ENCODE data around the gene RFNG.

RFNG gene, protein sequence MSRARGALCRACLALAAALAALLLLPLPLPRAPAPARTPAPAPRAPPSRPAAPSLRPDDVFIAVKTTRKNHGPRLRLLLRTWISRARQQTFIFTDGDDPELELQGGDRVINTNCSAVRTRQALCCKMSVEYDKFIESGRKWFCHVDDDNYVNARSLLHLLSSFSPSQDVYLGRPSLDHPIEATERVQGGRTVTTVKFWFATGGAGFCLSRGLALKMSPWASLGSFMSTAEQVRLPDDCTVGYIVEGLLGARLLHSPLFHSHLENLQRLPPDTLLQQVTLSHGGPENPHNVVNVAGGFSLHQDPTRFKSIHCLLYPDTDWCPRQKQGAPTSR

DNA sequence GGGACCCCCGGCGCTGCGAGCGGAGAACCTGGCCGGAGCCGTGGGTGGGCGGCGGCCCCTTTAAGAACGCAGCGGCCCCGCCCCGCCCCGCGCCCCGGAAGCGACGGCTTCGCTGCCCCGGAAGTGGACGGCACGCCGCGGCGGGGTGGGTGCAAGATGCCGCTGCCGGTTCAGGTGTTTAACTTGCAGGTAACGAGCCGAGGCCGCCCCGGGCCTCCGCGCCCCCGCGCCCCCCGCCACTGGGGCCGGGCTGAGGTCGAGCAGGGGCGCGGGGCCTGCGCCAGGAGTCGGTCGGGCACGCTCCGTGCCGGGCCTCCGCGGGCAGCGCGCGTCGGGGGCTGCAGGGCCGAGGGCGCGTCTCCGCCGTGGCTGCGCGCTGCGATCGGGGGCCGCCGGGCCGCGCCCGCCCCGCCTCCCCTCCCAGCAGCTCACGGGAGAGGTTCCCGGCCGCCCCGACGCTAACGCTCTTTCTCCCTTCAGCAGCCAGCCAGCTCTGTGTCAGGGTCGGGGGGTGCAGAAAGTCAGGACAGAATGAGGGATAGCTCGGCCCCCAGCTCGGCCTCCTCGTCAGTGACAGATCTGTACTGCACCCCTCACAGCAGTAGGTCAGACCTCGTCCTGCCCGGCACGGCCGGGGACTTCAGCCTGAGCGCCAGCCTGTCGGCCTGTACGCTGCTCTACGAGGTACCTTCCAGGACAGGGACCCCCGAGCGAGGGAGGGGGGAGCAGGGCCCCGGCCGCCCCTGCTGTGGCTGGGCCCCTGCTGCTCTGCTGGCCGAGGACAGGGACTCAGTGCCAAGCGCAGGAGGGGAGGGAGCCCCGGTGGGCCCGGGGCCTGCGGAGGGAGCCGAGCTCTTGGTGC, at the start of gene RFNG, which contains the start of gene GPS1:
Gene RFNG, minus strand, starts transcription at position 36 of the 862 bp plus-strand sequence. CDS start 45 bp downstream, outside the sequence.
Gene GPS1, plus strand, starts transcription at position 123 of the 862 bp plus-strand sequence. Its CDS starts 34 bp downstream, at position 157.
- DNase-seq (ENCODE audit: low spot score): peak; percentile 84

DNA sequence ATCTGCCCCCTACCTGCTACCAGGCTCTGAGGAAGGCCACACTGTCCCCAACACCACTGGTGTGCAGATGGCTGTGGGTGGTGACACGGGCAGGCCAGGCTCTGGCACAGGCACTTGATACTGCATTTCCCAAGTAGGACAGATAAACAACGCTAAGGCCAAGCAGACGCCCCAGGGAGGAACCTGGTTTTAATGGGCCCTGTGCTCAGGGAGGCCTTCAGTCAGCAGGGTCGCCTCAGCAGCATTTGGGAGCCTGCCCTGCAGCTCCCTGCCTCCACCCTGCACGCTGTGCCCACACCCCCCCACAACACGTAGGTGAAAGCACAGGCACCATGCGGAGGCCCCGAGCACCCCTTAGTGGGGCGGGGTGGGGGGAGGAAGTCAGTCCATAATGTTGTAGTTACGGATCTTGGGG, 49.7 kb upstream of the RFNG start:
- no peak for DNase-seq (ENCODE audit: low spot score)

DNA sequence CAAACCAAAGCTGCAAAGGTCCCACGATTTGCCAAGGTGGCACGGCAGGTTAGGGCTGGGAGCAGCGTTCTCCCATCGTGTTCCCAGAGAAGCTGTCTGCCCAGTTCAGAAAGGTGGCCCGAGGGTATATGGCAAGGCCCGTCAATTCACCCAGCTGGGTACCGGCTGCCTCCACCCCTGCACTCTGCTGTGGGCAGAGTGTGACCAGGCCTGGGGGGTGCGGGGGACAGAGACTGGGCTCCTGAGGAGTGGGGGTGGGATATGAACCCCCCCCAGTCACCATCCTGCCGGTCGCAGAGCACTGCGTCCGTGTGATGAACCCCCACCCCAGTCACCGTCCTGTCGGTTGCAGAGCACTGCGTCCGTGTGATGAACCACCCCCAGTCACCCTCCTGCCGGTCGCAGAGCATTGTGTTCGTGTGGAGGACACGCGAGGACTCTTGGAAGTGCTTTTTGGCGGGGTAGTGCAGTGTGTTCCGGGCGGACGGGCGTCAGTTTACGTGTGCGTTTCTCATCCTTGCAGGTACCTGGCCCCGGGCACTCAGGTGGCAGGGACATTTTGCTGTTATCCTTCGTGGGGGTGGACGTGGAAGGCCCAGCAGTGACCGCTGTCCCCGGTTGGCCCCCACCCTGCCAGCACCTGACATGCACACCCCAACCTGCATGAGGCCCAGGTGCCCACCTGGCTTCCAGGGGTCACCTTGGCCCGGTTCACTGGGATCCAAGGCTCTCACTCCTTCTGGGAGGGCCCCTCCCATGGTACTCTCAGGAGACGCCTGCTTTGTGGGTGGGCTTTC, 49.1 kb upstream of the RFNG start:
- DNase-seq (ENCODE audit: low spot score): no peak

DNA sequence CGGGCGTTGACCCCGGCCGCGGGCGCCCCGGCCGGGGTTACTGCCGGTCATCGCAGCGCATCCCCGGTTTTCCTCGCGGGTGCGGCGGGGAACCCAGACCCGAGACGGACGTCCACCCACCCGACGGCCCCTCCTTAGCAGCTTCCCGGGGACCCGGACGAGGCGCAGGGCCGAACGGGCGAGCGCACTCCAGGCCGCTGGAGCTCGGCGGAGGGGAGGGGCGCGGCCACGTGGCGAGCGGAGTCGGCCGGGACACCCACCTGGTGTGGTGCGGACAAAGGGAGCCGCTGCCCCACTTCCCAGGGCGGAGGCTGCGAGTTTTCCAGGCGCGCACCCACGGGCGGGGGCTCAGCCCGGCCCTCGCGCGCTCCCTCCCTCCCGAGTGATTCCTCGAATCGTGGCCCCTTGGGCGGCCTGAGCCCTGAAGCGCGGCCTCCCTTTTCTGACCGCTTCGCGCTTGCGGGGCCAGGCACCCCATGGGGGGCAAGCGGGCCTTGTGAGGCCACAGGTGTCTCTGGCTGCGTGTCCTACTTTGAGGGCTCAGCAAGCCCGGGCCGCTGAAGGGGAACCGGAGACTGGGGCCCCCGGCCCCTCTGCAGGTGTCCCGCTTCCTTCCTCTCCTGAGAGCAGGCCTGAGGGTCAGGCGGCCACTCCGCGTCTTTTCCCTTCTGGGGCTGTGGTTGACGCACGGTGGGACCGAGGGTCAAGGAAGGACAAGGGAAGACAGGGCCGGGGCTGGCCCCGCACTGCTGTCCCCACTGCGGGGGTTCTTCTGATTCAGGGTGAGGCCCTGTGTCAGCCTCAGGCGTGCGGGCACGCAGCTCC, 47.5 kb upstream of the RFNG start:
- no peak for DNase-seq (ENCODE audit: low spot score)

DNA sequence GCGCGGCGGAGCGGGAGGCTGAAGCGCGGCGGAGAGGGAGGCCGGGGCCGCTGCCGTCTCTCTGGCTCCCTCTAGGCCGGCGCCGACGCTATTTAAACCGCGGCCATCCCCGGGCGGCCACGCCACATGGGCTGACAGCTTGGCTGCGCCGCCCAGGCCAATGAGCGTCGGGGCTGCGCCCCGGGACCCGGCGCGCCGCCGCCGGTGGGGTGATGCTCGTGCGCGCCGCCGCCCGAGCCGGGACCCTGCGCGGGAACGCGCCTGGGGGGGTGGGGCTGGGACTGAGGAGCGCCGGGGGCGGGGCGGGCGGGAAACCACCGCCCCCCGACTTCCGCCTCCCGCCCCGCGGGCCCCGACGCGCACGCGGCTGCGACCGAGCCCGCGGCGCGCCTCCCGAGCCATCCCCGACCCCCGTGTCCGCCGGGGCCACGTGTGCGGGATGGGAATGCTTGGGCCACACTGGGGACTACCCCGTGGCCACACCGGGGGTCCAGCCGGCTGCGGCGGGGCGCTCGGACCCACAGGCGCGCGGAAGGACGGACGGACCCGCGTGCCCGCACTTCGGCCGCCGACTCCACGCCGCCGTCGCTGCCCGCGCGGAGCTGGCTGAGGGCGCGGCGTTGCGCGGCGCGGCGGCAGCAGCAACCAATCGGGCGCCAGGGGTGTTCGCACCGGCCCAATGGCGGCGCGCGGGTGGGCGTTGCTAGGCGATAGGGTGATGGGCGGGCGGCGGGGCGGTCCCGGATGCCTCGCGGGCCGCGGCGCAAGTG, 46.7 kb upstream of the RFNG start, which contains the start of gene FASN:
Gene FASN, minus strand, starts transcription at position 68 of the 770 bp plus-strand sequence. CDS start 1,791 bp downstream, outside the sequence.
- peak; percentile 100 for DNase-seq (ENCODE audit: low spot score)

DNA sequence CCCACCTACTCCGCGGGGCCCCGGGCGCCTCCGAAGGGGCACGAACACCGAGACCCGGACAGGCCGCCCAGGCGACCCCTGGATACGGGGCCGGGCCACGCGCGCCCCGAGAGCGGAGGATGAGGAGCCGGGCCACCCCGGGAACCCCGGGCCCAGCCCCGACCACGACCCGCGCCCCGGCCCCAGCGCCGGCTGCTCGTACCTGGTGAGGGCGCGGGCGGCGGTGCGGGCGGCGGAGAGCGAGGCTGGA, 46.2 kb upstream of the RFNG start:
- no peak for DNase-seq (ENCODE audit: low spot score)

DNA sequence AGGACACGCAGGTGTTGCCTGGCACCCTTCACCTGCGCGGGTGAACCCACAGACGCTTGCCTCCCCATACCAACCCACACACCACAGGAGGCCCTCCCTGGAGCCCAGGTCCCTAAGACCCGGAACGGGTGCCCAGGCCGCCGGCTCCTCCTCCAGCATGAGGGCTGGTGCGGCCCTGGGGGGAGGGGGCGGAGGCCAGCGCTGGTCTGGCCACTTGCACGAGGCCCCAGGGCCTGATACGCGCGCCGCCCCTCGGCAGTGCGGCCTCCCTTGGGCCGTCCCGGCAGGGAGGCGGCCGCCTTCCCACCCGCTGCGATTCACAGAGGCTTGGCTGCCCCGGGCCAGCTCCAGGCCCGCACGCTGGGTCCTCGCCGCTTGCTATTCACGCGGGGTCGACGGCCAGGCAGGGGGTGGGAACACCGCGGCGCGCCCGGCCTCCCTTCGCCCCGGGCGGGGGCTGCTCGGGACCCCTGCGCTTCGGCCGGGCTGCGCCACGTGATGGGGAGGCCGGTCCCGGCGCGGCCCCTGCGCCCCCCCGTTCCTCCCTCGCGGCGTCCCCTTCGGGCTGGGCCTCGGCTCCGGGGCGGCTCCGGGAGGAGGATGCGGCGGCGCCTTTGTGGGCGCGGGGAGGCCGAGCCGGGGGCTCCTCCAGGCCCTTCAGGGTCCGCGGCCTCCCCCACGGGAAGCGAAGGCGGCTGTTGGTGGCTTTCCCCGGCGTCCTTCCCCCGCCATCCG, 45.7 kb upstream of the RFNG start:
- peak; percentile 65 for DNase-seq (ENCODE audit: low spot score)

DNA sequence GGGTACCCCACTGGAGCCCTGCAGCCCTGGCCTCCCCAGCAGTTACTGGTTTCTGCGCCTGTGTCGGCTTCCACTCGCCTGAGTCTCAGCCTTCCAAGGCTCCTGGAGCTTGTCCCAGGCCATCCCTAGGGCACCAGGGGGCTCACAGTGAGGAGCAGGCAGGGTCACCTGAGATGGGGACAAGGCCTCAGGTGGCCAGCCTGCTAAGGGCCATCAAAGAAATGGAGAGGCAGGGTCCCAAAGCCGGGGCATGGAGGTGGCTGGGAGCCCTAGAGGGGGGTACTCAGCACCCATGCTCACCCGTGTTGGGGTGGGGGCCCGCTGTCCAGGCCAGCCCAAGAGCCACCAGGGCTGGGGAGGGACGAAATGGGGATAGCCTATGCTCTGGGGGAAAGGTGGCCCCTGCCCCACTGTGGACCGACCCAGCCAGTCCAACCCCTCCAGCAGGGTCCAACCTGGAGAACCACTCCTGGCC, 45.1 kb upstream of the RFNG start:
- DNase-seq (ENCODE audit: low spot score): no peak

DNA sequence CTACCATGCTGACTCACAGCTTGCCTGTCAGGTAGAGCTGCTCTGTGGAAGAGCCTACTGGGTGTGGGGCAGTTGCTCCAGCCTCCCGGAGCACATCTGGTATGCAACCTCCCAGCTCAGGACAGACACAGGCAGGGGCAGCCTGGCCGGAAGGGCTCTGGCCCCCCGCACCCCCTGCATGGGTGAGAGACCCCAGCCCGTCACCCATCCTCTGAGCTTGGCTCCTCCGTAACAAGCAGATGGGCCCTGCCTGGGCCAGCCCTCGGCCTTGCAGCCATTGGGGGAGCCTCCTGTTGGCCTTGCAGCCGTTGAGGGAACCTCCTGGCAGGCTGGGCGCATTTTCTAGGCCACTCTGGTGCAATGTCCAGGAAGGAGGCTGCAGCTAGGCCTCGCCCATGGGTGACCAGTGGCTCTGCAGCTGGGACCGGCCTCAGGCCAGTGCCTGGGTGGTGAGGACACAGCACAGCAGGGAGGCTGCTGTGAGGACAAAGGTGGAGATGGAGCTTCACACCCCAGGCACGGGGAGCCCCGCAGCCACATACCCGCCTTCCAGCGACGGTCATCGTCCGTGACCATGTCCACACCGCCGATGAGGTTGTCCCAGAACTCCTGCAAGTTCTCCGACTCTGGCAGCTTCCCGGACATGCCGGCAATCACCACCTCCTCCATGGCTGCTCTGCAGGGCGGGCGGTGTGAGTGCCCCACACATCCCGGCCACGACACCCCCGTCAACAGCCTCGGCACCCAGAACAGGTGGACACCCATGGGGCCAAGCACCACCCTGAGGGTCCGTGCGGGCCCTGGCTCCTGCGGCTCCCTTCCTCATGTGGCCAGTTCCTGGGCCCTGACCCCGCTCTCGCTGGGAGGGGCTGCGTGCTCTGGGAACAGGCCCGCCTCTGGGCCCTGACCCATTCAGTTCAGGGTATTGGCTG, 44.4 kb upstream of the RFNG start:
- DNase-seq (ENCODE audit: low spot score): no peak

DNA sequence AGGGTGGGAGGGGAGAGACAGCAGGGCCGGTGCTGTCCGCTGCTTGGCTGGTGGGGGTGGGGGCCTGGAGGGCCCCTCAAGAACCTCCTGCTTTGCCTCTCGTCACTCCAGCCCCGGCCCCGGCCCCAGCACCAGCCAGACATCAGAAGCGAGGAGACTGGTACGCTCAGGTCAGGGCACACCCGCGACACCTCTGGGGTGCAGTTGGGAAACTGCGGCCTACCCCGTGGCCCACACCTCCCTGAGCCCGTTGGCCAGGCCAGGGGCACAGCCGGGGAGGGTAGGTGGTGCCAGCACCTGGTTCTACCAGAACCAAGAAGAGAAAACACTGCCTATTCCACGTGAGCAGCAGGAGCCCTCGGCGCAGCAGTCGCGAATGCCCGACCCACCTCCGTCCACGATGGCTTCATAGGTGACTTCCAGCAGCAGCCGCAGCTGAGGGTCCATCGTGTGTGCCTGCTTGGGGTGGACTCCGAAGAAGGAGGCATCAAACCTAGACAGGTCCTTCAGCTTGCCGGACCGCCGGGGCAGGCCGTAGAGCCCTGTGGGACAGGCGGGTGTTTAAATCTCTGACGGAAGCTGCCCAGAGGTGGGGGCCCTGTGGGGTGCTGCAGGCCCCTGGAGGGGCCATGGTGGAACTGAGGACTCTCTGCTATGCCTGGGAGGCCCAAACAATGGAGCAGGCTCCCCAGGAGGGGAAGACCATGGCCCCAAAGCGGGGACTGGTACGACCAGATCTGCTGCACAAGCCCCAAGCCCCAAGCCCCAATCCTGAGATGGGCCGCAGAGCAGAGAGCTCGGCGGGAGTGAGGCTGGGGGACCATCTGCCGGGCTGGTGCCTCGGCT, 43.5 kb upstream of the RFNG start:
- no peak for DNase-seq (ENCODE audit: low spot score)

DNA sequence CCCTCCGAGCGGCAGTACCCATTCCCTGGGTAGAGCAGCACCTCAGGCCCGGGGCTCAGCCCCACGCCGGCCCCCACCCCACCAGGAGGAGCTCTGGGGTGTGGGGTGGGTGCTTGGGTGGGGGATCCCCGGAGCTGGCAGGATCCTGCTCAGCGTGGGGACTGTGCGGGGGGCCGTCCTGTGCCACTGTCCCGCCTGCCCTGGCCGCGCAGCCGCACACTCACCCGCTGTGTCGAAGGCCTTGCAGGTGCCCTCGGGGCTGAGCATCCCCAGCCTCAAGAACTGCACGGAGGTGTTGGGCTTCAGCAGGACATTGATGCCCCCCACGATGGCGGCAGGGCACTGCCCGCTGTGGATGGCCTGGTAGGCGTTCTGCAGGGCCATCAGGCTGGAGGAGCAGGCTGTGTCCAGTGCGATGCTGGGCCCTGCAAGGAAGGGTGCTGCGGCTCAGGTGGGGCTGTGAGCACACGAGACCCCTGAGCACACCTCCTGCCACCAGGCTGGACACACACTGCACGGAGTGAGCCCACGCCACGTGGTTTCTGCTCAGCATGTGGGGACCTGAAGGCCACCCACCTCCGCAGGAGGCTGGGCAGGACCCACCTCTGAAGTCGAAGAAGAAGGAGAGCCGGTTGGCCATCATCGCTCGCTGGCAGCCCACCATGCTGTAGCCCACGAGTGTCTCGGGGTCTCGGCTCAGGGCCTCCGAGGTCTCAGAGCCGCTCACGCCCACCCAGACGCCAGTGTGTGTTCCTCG, 41.6 kb upstream of the RFNG start:
- no peak for DNase-seq (ENCODE audit: low spot score)

DNA sequence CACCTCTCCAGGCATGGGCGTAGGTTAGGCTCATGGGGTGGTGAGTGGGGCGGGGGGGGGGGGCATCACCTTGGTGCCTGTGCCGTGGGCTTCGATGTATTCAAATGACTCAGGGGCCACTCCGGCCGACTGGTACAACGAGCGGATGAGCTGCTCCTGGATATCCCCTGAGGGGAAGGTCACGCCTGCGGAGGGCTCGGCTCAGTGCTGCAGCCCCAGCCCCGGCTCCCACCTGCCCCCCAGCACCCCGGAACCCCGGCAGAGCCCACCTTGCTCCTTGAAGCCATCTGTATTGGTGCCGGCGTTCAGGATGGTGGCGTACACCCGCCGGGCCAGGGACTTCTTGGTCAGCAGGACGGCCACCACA, 41.0 kb upstream of the RFNG start:
- no peak for DNase-seq (ENCODE audit: low spot score)

DNA sequence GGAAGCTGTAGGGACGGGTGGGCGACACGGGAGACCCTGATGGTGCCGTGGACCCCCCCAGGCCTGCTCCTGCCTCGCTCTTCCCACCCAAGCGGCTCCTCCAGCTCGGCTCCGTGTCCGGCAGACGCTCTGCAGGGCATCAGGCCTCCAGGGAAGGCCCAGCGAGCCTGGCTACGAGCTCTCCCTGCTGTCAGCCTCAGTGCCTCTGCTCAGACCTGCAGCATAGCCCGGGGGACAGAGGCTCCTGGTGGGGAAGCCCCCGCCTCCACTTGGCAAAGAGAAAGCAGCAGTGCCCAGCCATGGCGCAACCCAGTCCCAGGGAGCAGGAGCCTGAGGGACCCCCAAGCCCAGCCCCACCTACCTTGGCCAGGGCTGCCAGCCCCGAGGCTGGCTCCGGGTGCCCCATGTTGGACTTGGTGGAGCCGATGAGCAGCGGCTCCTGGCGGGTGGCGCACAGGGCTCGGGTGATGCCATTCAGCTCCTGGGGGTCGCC, 40.5 kb upstream of the RFNG start:
- DNase-seq (ENCODE audit: low spot score): no peak

DNA sequence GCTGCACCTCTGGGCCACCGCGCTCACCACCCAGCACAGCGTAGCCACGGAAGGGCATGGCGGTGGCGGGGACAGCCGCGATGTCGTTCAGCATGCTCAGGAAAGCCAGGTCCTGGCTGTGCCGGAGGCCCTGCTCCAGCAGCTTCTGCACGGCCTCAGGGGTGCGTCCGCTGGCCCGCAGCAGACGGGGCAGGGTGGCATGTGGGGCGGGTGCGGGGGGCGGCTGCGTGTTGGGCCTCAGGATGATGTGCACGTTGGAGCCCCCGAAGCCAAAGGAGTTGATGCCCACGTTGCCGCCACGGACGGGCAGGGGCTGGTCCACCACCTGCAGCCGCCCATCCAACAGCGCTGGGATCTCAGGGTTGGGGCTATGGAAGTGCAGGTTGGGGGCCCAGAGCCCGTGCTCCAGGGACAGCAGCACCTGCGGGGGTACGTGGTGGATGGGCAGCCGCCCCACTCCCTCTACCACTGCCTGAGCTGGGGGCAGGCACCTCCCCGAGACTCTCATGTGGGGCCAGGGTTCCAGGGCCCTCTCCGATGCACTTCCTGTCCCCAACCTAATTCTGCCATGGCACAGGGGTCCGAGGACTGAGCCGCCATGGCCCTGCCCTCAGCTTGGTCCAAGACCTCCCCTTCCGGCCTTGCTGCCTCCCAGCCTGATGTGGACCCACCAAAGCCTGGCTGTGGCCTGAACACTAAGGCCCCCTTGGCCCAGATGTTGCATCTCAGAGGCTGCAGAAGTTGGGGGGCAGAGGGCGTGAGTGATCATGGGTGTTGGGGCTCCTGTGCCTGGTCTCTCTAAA, 39.9 kb upstream of the RFNG start:
- no peak for DNase-seq (ENCODE audit: low spot score)

DNA sequence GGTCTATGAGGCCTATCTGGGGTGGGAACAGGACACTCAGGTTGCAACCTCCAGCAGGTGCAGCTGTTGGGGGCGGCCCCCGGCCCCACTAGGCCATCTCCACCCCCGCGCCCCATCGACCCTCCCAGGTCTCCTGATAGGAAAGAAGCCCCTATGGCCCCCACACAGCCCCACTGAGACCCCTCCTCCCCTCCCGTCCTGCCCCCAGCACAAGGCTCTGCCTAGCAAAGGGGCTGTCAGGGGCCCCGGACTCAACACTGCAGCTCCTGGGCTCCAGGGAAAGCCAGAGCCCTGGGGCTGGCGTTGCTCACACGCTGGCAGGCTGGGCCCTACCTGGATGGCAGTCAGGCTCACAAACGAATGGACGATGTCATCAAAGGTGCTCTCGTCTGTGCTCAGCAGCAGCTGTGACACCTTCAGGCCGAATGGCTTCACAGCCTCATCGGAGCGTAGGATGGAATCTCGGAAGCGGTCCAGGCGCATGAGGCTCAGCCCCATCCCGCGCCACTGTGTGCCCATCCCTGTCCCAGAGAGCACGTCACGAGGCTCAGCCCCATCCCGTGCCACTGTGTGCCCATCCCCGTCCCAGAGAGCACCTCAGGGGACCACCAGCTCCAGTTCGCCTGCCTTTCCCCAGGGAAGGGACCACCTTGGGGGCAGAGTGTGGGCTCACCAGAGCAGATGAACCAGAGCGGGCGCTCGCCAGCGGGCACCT, 39.1 kb upstream of the RFNG start:
- no peak for DNase-seq (ENCODE audit: low spot score)
